Transverse colon (tissue), 4 donors: Measurements from ENCODE around the gene RETREG3.

Experiments
- EP300 ChIP-seq: sonication (generic); formaldehyde crosslinking; IDR thresholded peaks from one replicate; pipeline ENCODE4 v1.6.1; 2017; ENCODE audit warnings: antibody characterized with exemption, low read depth
- POLR2AphosphoS5 ChIP-seq, 3 donors: sonication (generic); formaldehyde crosslinking; IDR thresholded peaks; one replicate each; pipeline ENCODE4 v1.6.1; 2016; ENCODE audit warnings: antibody characterized with exemption in 3 of 3
- TF ChIP-seq, protein P1 (sequence below), 5 experiments: fragments of 200-600 bp in 3 of 5; fragments of 450-650 bp in 2 of 5; sonication (generic) in 3 of 5; IDR thresholded peaks; 1 replicate in 2 of 5; 2 replicates in 3 of 5; pipeline ENCODE4 v1.5.1; 2016 to 2017; ENCODE audit warnings: antibody characterized with exemption in 5 of 5, inconsistent platforms in 3 of 5, mild to moderate bottlenecking in 2 of 5, moderate library complexity in 1 of 5

DNA sequence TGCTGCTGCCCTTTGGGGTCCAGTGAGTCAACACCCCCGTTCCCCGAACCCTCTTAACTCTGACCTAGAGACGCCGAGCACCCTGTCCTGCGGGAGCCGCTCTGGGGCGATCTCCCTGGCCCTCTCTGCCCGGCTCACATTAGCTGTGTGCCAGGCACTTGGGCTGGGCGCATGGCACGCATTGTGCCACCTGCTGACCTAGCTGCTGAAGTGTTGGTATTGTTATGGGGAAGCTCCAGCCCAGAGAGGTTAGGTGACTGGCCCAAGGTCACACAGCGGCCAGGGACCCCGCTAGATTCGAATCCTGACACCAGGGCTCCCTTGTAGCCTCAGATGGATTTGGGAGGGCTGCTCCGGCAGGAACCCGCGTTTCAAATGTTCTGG is 55.3 kb downstream of the RETREG3 start:
- TF ChIP-seq, protein P1, sequence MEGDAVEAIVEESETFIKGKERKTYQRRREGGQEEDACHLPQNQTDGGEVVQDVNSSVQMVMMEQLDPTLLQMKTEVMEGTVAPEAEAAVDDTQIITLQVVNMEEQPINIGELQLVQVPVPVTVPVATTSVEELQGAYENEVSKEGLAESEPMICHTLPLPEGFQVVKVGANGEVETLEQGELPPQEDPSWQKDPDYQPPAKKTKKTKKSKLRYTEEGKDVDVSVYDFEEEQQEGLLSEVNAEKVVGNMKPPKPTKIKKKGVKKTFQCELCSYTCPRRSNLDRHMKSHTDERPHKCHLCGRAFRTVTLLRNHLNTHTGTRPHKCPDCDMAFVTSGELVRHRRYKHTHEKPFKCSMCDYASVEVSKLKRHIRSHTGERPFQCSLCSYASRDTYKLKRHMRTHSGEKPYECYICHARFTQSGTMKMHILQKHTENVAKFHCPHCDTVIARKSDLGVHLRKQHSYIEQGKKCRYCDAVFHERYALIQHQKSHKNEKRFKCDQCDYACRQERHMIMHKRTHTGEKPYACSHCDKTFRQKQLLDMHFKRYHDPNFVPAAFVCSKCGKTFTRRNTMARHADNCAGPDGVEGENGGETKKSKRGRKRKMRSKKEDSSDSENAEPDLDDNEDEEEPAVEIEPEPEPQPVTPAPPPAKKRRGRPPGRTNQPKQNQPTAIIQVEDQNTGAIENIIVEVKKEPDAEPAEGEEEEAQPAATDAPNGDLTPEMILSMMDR (IDR thresholded peaks at IDR 0.05) = no peak
- TF ChIP-seq EP300 (no peak), POLR2AphosphoS5 (IDR thresholded peaks at IDR 0.05) (no peak)
